Measurements from ENCODE around the gene NACC1.

DNA sequence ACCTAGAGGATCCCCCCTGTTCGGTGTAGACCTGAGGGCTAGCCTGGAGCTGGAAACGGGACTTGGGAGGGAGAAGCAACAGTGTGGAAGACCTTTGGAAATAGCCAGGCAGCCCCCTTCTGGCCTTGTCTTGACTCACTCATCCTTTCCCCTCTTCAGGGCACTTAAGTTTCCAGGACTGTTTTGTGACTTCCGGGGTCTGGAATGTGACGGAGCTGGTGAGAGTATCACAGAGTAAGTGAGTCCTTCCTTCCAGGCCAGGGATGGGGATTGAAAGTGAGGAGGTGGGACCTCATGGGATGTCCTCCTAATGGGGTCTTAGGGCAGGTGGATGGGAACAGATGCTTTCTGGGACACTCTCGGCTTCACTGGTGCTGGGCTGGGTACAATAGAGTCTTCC, 44.8 kb upstream of the NACC1 start:
- TF ChIP-seq, protein P1, sequence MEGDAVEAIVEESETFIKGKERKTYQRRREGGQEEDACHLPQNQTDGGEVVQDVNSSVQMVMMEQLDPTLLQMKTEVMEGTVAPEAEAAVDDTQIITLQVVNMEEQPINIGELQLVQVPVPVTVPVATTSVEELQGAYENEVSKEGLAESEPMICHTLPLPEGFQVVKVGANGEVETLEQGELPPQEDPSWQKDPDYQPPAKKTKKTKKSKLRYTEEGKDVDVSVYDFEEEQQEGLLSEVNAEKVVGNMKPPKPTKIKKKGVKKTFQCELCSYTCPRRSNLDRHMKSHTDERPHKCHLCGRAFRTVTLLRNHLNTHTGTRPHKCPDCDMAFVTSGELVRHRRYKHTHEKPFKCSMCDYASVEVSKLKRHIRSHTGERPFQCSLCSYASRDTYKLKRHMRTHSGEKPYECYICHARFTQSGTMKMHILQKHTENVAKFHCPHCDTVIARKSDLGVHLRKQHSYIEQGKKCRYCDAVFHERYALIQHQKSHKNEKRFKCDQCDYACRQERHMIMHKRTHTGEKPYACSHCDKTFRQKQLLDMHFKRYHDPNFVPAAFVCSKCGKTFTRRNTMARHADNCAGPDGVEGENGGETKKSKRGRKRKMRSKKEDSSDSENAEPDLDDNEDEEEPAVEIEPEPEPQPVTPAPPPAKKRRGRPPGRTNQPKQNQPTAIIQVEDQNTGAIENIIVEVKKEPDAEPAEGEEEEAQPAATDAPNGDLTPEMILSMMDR (IDR thresholded peaks at IDR 0.05; ENCODE audit: low read depth, low read length, missing input control): no peak
- no peak for TF ChIP-seq EGR1 (IDR thresholded peaks at IDR 0.05; ENCODE audit: low read depth in 2 of 2)
- TF ChIP-seq FOXA1 (IDR thresholded peaks at IDR 0.05): no peak
- TF ChIP-seq, protein P2, sequence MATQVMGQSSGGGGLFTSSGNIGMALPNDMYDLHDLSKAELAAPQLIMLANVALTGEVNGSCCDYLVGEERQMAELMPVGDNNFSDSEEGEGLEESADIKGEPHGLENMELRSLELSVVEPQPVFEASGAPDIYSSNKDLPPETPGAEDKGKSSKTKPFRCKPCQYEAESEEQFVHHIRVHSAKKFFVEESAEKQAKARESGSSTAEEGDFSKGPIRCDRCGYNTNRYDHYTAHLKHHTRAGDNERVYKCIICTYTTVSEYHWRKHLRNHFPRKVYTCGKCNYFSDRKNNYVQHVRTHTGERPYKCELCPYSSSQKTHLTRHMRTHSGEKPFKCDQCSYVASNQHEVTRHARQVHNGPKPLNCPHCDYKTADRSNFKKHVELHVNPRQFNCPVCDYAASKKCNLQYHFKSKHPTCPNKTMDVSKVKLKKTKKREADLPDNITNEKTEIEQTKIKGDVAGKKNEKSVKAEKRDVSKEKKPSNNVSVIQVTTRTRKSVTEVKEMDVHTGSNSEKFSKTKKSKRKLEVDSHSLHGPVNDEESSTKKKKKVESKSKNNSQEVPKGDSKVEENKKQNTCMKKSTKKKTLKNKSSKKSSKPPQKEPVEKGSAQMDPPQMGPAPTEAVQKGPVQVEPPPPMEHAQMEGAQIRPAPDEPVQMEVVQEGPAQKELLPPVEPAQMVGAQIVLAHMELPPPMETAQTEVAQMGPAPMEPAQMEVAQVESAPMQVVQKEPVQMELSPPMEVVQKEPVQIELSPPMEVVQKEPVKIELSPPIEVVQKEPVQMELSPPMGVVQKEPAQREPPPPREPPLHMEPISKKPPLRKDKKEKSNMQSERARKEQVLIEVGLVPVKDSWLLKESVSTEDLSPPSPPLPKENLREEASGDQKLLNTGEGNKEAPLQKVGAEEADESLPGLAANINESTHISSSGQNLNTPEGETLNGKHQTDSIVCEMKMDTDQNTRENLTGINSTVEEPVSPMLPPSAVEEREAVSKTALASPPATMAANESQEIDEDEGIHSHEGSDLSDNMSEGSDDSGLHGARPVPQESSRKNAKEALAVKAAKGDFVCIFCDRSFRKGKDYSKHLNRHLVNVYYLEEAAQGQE (IDR thresholded peaks at IDR 0.05): no peak
- no peak for TF ChIP-seq YY1 (IDR thresholded peaks at IDR 0.05)
- TF ChIP-seq, protein P3, sequence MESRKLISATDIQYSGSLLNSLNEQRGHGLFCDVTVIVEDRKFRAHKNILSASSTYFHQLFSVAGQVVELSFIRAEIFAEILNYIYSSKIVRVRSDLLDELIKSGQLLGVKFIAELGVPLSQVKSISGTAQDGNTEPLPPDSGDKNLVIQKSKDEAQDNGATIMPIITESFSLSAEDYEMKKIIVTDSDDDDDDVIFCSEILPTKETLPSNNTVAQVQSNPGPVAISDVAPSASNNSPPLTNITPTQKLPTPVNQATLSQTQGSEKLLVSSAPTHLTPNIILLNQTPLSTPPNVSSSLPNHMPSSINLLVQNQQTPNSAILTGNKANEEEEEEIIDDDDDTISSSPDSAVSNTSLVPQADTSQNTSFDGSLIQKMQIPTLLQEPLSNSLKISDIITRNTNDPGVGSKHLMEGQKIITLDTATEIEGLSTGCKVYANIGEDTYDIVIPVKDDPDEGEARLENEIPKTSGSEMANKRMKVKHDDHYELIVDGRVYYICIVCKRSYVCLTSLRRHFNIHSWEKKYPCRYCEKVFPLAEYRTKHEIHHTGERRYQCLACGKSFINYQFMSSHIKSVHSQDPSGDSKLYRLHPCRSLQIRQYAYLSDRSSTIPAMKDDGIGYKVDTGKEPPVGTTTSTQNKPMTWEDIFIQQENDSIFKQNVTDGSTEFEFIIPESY (IDR thresholded peaks at IDR 0.05): no peak
- no peak for TF ChIP-seq GABPA (IDR thresholded peaks at IDR 0.05 in 1 of 2, conservative IDR thresholded peaks at IDR 0.05 in 1 of 2)
- TF ChIP-seq RAD21 (IDR thresholded peaks at IDR 0.05): no peak
- TF ChIP-seq, protein P4, sequence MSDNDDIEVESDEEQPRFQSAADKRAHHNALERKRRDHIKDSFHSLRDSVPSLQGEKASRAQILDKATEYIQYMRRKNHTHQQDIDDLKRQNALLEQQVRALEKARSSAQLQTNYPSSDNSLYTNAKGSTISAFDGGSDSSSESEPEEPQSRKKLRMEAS (IDR thresholded peaks at IDR 0.05): no peak
- TF ChIP-seq, protein P5, sequence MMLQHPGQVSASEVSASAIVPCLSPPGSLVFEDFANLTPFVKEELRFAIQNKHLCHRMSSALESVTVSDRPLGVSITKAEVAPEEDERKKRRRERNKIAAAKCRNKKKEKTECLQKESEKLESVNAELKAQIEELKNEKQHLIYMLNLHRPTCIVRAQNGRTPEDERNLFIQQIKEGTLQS (IDR thresholded peaks at IDR 0.05): no peak
- no peak for TF ChIP-seq JUND (IDR thresholded peaks at IDR 0.05)
